GM12891 (cell line): ENCODE measurements around the gene SHISA4.

Experiments used
- POLR2A ChIP-seq: IDR thresholded peaks from 2 replicates; pipeline ENCODE4 v1.6.1; 2011; ENCODE audit warnings: low read depth, low read length, control low read depth
- POLR2AphosphoS5 ChIP-seq: IDR thresholded peaks from 2 replicates; pipeline ENCODE4 v1.6.1; 2011; ENCODE audit warnings: low read depth, low read length, control low read depth
- TAF1 ChIP-seq: IDR thresholded peaks from 2 replicates; pipeline ENCODE4 v1.6.1; 2011; ENCODE audit warnings: low read depth, low read length, control low read depth

GRCh38 chr1:201876148-201876818 lies 12.4 kb upstream of the SHISA4 start:
- TF ChIP-seq POLR2A: no peak
- no peak for TF ChIP-seq POLR2AphosphoS5
- TF ChIP-seq TAF1: no peak
